IPS DF 4.7 (cell line): ENCODE measurements around the gene OR4A5.
"Not testable (repeated sequence)": the region's sequence is repeated elsewhere in the genome, so short reads cannot be mapped to it uniquely, and the experiment has no call there.

Source experiments
- DNase-seq: peaks from one replicate; pipeline ENCODE4 v3.0.0-alpha.2; 2013; ENCODE audit warnings: low spot score; ENCODE audit errors: extremely low read depth

The OR4A5 gene

GRCh38 chr11:54706532-54706931 lies at the start of gene OR4A5:
TSS of gene OR4A5 (plus strand) at chr11:54706832. CDS start at chr11:54706885, 53 bp downstream.
- not testable (repeated sequence) for DNase-seq

GRCh38 chr11:54720094-54720493 lies 13.5 kb downstream of the OR4A5 start:
- DNase-seq = not testable (repeated sequence)
